WTC11 (cell line): Measurements from ENCODE around the gene CMKLR1. TPM values are rescaled to one million over a fixed set of nuclear protein-coding genes. Genes with fewer than 3 reads are reported as not detected.

Experiments
- ATAC-seq: fragments of 200-7000 bp; cut with Tn5 transposase; 2 replicates; pipeline ENCODE4 v1.10.0; 2021; ENCODE audit warnings: mild to moderate bottlenecking, moderate library complexity
- CTCF ChIA-PET: fragments of 300-600 bp; sonication (Branson Sonifier 250); formaldehyde crosslinking; loops from one replicate; lab custom pipeline; 2021; ENCODE audit warnings: antibody characterized with exemption; lab: Charles Lee
- POLR2A ChIA-PET: fragments of 350-600 bp; sonication (Branson Sonifier 250); formaldehyde crosslinking; loops from one replicate; lab custom pipeline; 2021; ENCODE audit warnings: antibody characterized with exemption; lab: Charles Lee
- DNase-seq: peaks from one replicate; pipeline ENCODE4 v3.0.0; 2021; ENCODE audit warnings: low spot score
- H3K27ac Mint-ChIP-seq: 2 replicates; pipeline ENCODE4 v1.8.0; 2021; ENCODE audit warnings: mixed read lengths
- H3K27me3 Mint-ChIP-seq: 2 replicates; pipeline ENCODE4 v1.8.0; 2021; ENCODE audit warnings: low read depth, mild to moderate bottlenecking, moderate library complexity, mixed read lengths
- H3K36me3 Mint-ChIP-seq: 2 replicates; pipeline ENCODE4 v1.8.0; 2021; ENCODE audit warnings: mixed read lengths
- H3K4me1 Mint-ChIP-seq: 2 replicates; pipeline ENCODE4 v1.8.0; 2022; ENCODE audit warnings: mixed read lengths
- H3K4me3 Mint-ChIP-seq: 2 replicates; pipeline ENCODE4 v1.8.0; 2021; ENCODE audit warnings: mild to moderate bottlenecking, moderate library complexity, mixed read lengths
- H3K9me3 Mint-ChIP-seq: 2 replicates; pipeline ENCODE4 v1.8.0; 2021; ENCODE audit warnings: mixed read lengths
- AFF4 ChIP-seq: sonication (generic); formaldehyde crosslinking; IDR thresholded peaks from 2 replicates; pipeline ENCODE4 v1.8.1; 2023; ENCODE audit warnings: mild to moderate bottlenecking, missing genetic modification reagents, borderline replicate concordance
- CREB1 ChIP-seq: sonication (generic); formaldehyde crosslinking; IDR thresholded peaks from 2 replicates; pipeline ENCODE4 v1.8.0; 2023; ENCODE audit warnings: mild to moderate bottlenecking, missing genetic modification reagents
- CTCF ChIP-seq: fragments of 200-600 bp; IDR thresholded peaks from 2 replicates; pipeline ENCODE4 v1.8.0; 2022; ENCODE audit warnings: antibody characterized with exemption
- E2F4 ChIP-seq: sonication (generic); formaldehyde crosslinking; IDR thresholded peaks from 2 replicates; pipeline ENCODE4 v1.8.1; 2022; ENCODE audit warnings: low read depth, mild to moderate bottlenecking, moderate library complexity, missing genetic modification reagents, borderline replicate concordance
- FOXK1 ChIP-seq: sonication (generic); formaldehyde crosslinking; IDR thresholded peaks from 2 replicates; pipeline ENCODE4 v1.8.0; 2022; ENCODE audit warnings: mild to moderate bottlenecking, moderate library complexity, missing genetic modification reagents
- GABPB1 ChIP-seq: sonication (generic); formaldehyde crosslinking; IDR thresholded peaks from 2 replicates; pipeline ENCODE4 v1.8.1; 2023; ENCODE audit warnings: mild to moderate bottlenecking, missing genetic modification reagents
- IRF2 ChIP-seq: sonication (generic); formaldehyde crosslinking; IDR thresholded peaks from 2 replicates; pipeline ENCODE4 v1.8.0; 2022; ENCODE audit warnings: low read depth, missing genetic modification reagents, borderline replicate concordance
- JUN ChIP-seq: sonication (generic); formaldehyde crosslinking; IDR thresholded peaks from 2 replicates; pipeline ENCODE4 v1.8.0; 2023; ENCODE audit warnings: mild to moderate bottlenecking, missing genetic modification reagents
- MAX ChIP-seq: sonication (generic); formaldehyde crosslinking; IDR thresholded peaks from 2 replicates; pipeline ENCODE4 v1.8.0; 2022; ENCODE audit warnings: mild to moderate bottlenecking, missing genetic modification reagents
- NFE2L1 ChIP-seq: sonication (generic); formaldehyde crosslinking; IDR thresholded peaks from 2 replicates; pipeline ENCODE4 v1.8.1; 2023; ENCODE audit warnings: missing genetic modification reagents
- OVOL2 ChIP-seq: fragments of 250-450 bp; sonication (Bioruptor Pico); IDR thresholded peaks from 2 replicates; pipeline ENCODE4 v1.9.0; 2021; ENCODE audit warnings: mild to moderate bottlenecking, borderline replicate concordance
- PRRX2 ChIP-seq: fragments of 250-450 bp; sonication (Bioruptor Pico); IDR thresholded peaks from 2 replicates; pipeline ENCODE4 v1.8.0; 2021; ENCODE audit warnings: mild to moderate bottlenecking
- SOX15 ChIP-seq: fragments of 250-450 bp; sonication (Bioruptor Pico); IDR thresholded peaks from 2 replicates; pipeline ENCODE4 v1.9.0; 2021; ENCODE audit warnings: mild to moderate bottlenecking
- TP53 ChIP-seq: sonication (generic); formaldehyde crosslinking; IDR thresholded peaks from 2 replicates; pipeline ENCODE4 v1.8.1; 2023; ENCODE audit warnings: mild to moderate bottlenecking, missing genetic modification reagents
- USF1 ChIP-seq: sonication (generic); formaldehyde crosslinking; IDR thresholded peaks from 2 replicates; pipeline ENCODE4 v1.8.0; 2022; ENCODE audit warnings: mild to moderate bottlenecking, missing genetic modification reagents
- total RNA-seq: library from RNA; stranded (reverse); gene quantifications from 3 replicates; pipeline ENCODE4 v1.2.3, GENCODE V29; 2021

CMKLR1 gene
- total RNA-seq, 1 experiment from 2014 or later, result 1.6 TPM

GRCh38 chr12:108312693-108313189, 26.4 kb downstream of the CMKLR1 start (continued):
- TF ChIP-seq CTCF (no peak), SOX15 (CRISPR knock-in tag) (no peak), CREB1 (CRISPR knock-in tag) (no peak), NFE2L1 (CRISPR knock-in tag) (no peak)

GRCh38 chr12:108312073-108312659, 26.9 kb downstream of the CMKLR1 start:
- H3K4me1 Mint-ChIP-seq, result peaks cover 63% of the 10 kb centered on the region
- no peaks in the 10 kb centered on the region for H3K9me3 Mint-ChIP-seq
- no peak for DNase-seq
- ChIA-PET POLR2A (no interaction called here), CTCF (interaction anchor here (1.8 kb wide), 1 partner anchor 75 kb away, joined by 6 read pairs; no protein-coding TSS in a partner anchor)
- no peak overlapping the region for H3K4me3 Mint-ChIP-seq
- no peak for ATAC-seq
- TF ChIP-seq FOXK1 (no peak), AFF4 (no peak), OVOL2 (CRISPR knock-in tag) (no peak), USF1 (CRISPR knock-in tag) (no peak), MAX (CRISPR knock-in tag) (no peak), E2F4 (CRISPR knock-in tag) (no peak), GABPB1 (no peak)
- no peak overlapping the region for H3K27ac Mint-ChIP-seq
- H3K36me3 Mint-ChIP-seq, result no peaks in the 10 kb centered on the region
- no peaks in the 10 kb centered on the region for H3K27me3 Mint-ChIP-seq

GRCh38 chr12:108311605-108312004, 27.5 kb downstream of the CMKLR1 start:
- no peaks in the 10 kb centered on the region for H3K27me3 Mint-ChIP-seq
- ChIA-PET POLR2A (no interaction called here), CTCF (no interaction called here)
- no peaks in the 10 kb centered on the region for H3K36me3 Mint-ChIP-seq
- no peaks in the 10 kb centered on the region for H3K9me3 Mint-ChIP-seq
- DNase-seq, result no peak
- no peak for TF ChIP-seq PRRX2
- TF ChIP-seq GABPB1, result no peak
- TF ChIP-seq JUN, result no peak
- no peak for TF ChIP-seq IRF2 (CRISPR knock-in tag)
- no peak for TF ChIP-seq TP53 (CRISPR knock-in tag)
- peaks cover 60% of the 10 kb centered on the region for H3K4me1 Mint-ChIP-seq
- H3K4me3 Mint-ChIP-seq, result no peak overlapping the region
- ATAC-seq, result no peak
- H3K27ac Mint-ChIP-seq, result no peak overlapping the region
